SH-SY5Y (cell line): ENCODE data around the gene KIF11.

Experiments
- GATA2 ChIP-seq: IDR thresholded peaks from 2 replicates; pipeline ENCODE4 v1.6.1; 2011; ENCODE audit warnings: mild to moderate bottlenecking, low read depth, low read length
- GATA3 ChIP-seq: IDR thresholded peaks from 2 replicates; pipeline ENCODE4 v1.6.1; 2011; ENCODE audit warnings: low read depth, mild to moderate bottlenecking, low read length, moderate library complexity

The KIF11 gene

GRCh38 chr10:92688927-92689662, 96.2 kb downstream of the KIF11 start:
- no peak for TF ChIP-seq GATA3
- no peak for TF ChIP-seq GATA2

- TF ChIP-seq GATA3, result no peak
- TF ChIP-seq GATA2, result no peak
These were observed 96.8 kb downstream of the KIF11 start, which contains the start of gene HHEX for GRCh38 chr10:92689663-92690210. Gene HHEX (plus strand): TSS chr10:92689955. CDS start chr10:92689987, 32 bp downstream.

- TF ChIP-seq GATA2, result no peak
- TF ChIP-seq GATA3, result no peak
These were observed 97.4 kb downstream of the KIF11 start for GRCh38 chr10:92690211-92690914.

GRCh38 chr10:92690915-92691590, 98.1 kb downstream of the KIF11 start:
- TF ChIP-seq GATA2, result no peak
- no peak for TF ChIP-seq GATA3

GRCh38 chr10:92691591-92692079, 98.7 kb downstream of the KIF11 start:
- TF ChIP-seq GATA2 (no peak), GATA3 (no peak)

GRCh38 chr10:92692080-92692671, 99.2 kb downstream of the KIF11 start:
- TF ChIP-seq GATA3, result no peak
- no peak for TF ChIP-seq GATA2

- TF ChIP-seq GATA2, result no peak
These were observed 100.0 kb downstream of the KIF11 start for GRCh38 chr10:92692697-92693533.

- no peak for TF ChIP-seq GATA3
These were observed 100.6 kb downstream of the KIF11 start for GRCh38 chr10:92693534-92693893.

GRCh38 chr10:92695679-92696605, 103.0 kb downstream of the KIF11 start:
- no peak for TF ChIP-seq GATA2
- no peak for TF ChIP-seq GATA3

- TF ChIP-seq GATA3 (no peak), GATA2 (no peak)
These were observed 103.9 kb downstream of the KIF11 start for GRCh38 chr10:92696606-92697383.

- no peak for TF ChIP-seq GATA3
- TF ChIP-seq GATA2, result no peak
These were observed 105.0 kb downstream of the KIF11 start for GRCh38 chr10:92697663-92698511.
